GM18951 (cell line): Measurements from ENCODE around the gene UVSSA.

Source experiments
- POLR2A ChIP-seq: IDR thresholded peaks from 4 replicates; pipeline ENCODE4 v1.6.1; 2011; ENCODE audit warnings: mild to moderate bottlenecking; ENCODE audit not compliant: insufficient read length, insufficient read depth; ENCODE audit errors: extremely low read depth
- in situ Hi-C: fragments of 300-500 bp; cut with MboI; formaldehyde crosslinking; loops from one replicate; pipeline ENCODE4 v1.12.0; 2022; ENCODE audit warnings: low sequenced_read_pairs, mixed read lengths, inconsistent platforms; ENCODE audit not compliant: unreplicated experiment

Gene UVSSA

DNA sequence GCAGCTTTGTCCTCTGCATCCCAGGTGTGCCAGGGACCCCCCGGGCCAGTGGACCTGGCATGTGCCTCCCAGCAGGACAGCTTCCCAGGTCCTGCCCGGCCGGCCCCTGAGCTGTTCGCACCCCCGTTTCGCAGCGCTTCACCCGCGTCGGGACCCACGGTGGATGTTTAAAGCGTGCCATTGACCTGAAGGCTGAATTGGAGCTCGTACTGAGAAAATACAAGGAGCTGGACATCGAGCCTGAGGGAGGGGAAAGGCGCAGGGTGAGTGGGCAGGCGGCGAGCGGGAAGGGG, 7.9 kb downstream of the UVSSA start:
- TF ChIP-seq POLR2A: no peak
- in situ Hi-C loops: loop anchor here (10.0 kb wide), 1 partner anchor 220 kb away; no protein-coding TSS in a partner anchor

DNA sequence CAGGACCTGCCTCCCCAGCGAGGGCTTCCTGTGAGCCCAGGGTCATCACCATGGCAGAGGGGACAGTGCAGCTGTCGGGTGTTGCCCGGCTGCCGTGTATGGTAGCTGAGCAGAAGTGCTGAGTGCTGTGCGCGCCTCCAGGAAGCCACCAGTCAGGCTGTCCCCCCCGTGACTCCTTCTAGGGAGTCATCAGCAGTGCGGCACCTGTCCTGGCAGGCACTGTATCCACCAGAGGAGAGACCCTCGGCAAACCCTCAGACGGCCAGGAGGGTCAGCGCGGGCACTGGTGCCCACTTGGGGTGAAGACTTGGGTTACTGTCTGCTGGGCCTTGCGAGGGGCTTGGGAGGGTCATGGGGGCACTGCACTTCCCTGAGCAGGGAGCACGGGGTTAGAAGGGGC, 8.4 kb downstream of the UVSSA start:
- no peak for TF ChIP-seq POLR2A
- in situ Hi-C loops: loop anchor here (10.0 kb wide), 1 partner anchor 221 kb away; no protein-coding TSS in a partner anchor

DNA sequence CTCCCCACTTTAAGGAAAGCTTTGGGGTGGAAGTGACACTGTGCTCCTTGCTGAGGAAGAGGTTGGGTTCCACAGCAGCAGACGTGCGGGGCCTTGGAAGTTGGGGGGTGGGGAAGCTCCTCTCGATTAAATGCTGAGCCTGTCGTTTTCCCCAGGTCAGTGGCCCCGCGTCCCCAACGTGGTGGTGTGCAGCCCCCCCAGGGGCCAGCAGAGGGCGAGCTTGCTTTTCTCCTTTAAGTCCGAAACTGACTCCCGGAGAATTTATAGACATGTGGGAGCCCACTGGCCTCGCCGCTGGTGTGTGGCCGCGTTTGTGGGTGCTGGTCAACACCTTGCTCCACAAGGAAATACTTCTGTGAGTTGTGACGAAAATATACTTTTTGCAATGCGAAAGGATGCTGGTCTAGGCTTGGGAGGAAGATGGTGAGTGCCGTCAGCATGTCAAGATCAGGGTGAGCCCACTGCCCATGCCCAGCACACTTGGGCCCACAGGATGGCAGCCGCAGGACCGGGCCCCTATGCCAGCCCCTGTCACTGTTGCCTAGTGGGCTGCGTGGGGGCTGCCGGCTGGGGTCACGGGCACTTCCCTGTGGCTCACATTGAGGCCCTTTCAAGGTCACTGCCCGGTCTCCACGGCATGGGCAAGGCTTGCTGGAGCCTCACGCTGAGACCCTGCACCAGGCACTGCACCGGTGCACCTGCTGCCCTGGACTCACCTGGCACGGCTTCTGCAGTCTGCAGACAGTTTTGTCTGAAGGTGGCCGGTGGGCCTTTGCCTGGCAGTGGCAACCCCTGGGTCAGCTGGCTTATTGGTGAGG, 9.4 kb downstream of the UVSSA start:
- in situ Hi-C loops: loop anchor here (10.0 kb wide), 1 partner anchor 222 kb away; no protein-coding TSS in a partner anchor
- no peak for TF ChIP-seq POLR2A

DNA sequence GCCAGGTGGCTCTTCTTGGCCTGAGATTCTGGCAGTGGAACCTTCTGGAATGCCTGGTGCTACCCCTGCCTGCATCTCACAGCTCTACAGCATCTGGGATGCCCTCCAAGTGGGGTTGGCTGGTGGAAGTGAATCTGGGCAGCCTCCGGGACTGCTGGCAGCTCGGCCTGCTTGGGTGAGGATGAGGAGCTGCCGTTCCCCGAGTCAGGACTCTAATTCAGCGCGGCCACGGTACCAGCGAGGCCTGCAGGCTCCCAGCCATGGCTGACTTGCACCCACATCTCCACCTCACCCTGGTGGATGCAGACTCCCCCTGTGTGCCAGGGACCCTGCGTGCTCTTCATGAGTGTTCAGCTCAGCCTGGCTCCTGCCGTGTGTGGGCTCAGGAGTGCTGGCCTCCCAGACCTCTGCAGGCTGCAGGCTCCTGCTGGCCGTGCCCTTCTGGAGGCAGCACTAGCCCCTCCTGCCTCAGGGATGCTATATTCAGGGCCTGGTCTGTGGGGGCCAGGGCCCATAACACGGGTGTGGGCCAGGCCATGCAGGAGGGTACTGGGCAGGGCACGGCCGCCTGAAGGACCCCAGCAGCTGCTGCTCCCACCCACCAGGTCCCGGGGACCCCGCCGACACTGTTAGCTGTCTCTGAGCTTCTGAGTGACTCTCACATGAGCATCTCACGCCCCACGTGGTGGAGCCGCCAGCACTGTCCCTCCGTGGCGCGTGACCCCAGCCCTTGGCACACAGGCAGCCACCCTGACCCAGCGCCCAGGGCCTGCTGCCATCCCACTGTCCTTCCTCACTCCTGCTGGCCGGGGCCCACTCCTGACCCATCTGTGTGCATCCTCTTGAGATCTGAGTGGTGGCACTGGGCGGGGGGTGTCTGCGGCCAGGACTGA, 10.6 kb downstream of the UVSSA start:
- in situ Hi-C loops: loop anchor here (10.0 kb wide), 1 partner anchor 223 kb away; no protein-coding TSS in a partner anchor
- TF ChIP-seq POLR2A: no peak

DNA sequence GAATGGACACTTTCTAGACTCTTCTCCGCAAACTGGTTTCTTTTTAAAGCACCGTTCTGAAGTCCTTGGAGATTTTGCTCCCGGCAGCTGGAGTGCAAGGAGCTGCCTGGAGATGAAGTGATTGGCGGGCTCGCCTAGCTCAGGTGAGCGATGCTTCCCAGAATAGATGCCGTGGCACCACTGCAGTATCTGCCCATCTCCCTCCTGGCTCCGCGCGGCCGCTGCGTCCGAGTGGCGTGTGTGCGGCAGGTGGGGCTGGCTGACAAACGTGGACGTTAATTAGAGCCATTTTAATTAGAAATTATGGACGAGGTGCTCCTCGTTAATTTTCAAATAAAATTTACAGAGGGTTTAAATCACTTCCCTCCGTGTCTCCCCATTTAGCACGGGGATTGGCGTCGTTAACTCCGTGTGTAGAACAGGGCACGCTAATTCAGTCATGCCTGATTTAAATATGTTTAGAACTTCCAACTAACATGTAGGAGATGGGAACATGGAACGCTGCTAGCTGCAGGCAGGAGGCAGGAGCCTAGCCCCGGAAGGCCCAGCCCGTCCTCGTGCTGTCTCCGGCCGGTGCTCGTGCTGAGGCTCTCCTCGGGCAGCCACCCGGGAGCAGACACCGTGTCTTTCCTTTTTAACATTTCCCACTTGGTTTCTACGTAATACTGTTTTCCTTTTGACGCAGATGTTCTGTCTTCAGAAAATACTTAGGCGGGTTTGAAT, 11.6 kb downstream of the UVSSA start:
- no peak for TF ChIP-seq POLR2A
- in situ Hi-C loops: loop anchor here (10.0 kb wide), 1 partner anchor 224 kb away; no protein-coding TSS in a partner anchor

DNA sequence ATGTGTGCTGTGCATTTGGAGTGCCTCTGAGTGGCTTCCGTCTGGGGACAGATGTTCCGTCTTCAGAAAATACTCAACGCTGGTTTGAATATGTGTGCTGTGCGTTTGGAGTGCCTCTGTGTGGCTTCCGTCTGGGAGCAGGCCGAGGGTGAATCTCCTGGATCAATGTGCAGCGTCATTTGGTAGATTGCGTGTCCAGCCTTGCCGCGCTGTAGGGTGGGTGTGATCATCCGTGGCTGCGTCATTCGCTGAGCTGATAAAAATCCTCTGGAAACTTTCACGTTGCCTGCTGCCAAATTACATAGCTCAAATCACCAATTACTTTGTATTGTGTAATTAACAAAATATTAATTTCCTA, 12.1 kb downstream of the UVSSA start:
- in situ Hi-C loops: loop anchor here (10.0 kb wide), 1 partner anchor 224 kb away; no protein-coding TSS in a partner anchor

DNA sequence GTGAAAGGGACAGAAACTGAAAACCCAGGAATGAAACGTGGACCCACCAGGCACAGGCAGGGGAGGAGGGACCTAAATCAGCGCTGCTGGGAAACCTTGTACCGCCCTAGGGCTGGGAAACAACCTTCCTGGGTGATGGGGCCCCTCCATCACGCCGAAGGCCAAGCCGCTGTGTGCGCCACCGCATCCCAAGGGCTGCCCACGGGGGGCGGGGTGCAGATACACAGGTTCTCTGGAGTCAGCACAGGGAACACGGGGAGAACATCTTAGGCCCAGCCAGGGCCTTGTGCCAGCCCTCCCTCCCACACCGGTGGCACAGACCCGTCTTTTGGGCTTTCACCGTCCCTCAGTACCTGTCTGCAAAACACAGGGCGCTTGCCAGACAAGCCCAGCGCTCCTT, 13.0 kb downstream of the UVSSA start:
- in situ Hi-C loops: loop anchor here (10.0 kb wide), 1 partner anchor 225 kb away; no protein-coding TSS in a partner anchor
- TF ChIP-seq POLR2A: no peak

More for the DNA sequence above, 12.1 kb downstream of the UVSSA start:
- no peak for TF ChIP-seq POLR2A

DNA sequence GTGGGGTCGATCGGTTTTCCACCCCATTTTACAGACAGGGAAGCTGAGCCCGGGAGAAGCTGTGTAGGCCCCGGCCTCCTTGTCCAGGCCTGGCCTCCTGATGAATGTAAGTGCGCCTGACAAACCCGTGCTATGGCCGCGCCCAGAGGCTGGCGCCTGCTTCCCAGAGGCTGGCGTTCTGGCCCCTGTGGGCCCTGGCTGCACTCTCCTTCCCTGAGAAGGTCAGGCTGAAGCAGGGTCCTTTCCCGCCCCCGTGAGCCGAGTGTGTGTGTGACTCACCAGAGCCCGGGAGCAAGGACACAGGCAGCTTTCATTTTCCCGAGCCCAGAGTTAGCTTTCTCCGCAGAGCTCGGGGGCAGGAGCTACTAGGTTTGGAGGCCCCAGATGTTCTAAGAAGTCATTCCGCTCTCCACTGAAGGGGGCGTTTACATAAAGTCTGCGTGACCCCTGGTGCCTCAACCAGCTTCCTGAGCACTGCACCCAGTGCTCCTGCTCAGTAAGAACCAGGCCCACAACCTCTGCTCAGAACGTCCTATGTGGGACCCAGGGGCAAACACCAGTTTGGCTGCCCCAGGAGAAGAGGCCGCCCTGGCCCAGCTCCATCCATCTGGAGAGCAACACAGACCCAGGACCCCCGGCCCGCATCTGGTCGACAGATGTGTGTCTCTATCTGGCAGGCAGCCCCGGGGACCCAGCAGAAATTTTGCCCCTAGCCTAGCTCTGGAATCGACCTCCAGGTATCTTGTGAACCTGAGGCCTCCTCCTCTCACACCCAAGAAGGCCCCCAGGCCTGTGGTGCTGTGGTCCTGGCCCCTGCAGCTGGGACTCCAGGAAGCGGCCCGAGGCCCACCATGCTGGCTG, 13.6 kb downstream of the UVSSA start:
- in situ Hi-C loops: no loop called here
- no peak for TF ChIP-seq POLR2A

DNA sequence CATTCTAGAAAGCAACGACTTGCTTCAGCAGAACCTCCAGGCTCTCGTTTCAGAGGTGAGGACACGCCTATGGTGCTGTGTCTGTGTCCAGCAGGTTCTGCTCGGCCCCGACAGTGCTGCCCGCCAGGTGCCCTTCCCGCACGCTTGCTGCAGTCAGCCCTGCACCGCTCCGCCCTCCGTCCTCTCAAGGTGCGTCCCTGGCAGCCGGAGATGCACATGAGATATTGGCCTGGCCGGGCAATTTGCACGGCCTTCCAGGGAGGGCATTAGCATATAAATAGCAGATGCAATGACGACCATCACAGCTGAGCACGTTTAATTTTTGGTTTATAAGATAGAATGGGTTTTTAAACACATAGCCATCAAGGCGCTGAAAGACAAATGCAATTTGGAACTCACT, 14.4 kb downstream of the UVSSA start:
- in situ Hi-C loops: no loop called here
- TF ChIP-seq POLR2A: no peak

DNA sequence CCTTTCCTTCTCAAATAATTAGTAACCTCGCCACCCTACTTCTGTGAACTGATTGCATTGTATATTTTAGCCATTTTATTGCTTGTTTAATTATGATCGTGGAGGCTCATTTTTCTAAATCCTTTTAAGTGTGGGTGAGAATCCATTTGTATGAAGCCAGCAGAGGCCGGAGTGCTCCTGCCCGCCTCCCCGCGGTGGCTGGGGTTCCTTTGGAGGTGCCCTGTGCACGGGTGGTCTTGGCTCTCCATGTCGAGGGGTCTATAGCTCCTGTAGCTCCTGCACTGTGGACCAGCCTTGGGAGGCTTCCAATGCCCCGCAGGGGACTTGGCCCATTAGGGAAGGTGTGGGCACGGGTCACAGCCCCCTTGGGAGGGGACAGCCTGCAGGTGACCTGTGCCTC, 15.0 kb downstream of the UVSSA start:
- TF ChIP-seq POLR2A: no peak
- in situ Hi-C loops: no loop called here

DNA sequence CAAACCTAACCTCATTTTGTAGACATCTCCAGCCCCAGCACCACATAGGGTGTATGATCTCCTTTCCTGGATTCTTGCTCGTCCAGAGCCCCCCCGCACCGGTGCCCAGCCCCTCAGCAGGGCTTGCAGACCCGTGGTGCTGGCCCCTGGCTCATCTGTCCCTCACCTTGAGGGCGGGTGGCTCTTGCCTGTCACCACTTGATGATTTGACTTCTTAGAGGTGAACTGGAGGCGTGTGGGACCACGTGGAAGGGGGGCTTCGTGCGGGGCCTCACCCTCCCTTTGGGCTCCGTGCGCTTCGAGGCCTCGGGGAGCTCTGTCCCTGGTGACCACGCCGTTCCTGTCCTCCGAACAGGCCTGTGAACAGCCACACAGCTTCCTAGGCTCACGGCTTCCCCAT, 15.5 kb downstream of the UVSSA start:
- no peak for TF ChIP-seq POLR2A
- in situ Hi-C loops: no loop called here

DNA sequence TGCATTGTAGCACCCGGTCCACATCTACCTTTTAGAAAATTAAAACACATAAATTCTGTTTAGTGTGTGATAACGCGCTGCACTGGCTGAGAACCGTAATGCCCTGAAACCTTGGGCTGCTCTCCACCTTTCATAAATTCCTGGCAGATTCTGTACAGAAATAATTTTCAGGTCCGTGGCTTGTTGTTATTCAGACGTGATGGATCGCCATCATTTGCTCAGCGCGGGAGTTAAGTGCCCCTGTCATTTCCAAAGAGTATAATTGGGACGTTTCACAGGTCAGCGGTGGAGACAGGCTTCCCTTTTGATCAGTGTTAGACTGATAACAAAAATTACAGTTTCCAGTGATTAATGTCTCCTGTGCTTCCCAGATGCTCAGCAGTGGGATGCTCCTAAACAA, 16.5 kb downstream of the UVSSA start:
- in situ Hi-C loops: no loop called here
- no peak for TF ChIP-seq POLR2A

DNA sequence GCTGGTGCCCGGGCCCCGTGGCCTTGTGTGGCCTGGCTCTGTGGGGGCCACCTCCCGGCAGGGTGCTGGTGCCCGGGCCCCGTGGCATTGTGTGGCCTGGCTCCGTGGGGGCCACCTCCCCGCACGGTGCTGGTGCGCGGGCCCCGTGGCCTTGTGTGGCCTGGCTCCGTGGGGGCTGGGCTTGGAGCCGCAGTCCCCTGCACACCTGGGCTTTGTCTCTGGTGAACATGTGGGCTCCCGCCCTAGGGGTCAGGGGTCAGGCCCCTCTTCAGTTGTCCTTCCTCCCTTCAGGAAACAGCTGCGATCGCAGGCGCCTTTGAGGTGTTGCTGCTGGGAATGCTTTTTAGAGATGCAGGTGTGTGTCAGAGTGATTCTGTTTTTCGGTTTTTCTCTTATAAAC, 17.2 kb downstream of the UVSSA start:
- TF ChIP-seq POLR2A: no peak
- in situ Hi-C loops: no loop called here

DNA sequence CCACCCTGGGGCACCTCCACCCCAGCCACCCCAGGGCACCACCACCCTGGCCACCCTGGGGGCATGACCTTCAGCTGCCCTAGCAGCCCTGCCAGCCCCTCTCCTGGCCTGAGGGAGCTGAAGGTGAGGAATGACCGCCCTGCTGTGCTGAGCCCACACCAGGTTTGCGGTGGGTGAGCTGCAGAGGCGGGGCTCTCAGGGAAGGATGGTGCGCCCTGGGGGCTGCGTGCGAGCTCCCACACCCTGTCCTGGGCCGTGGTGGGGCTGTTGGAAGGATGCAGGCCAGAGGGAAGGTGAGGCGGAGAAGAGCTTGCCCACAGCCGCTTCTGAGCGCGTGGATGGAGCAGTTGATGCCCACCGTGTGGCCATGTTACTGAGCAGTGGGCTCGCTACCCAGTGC, 17.7 kb downstream of the UVSSA start:
- no peak for TF ChIP-seq POLR2A
- in situ Hi-C loops: no loop called here
